Upper lobe of left lung (tissue), 6 donors: Measurements from ENCODE around the gene KCTD21. TPM values are rescaled to one million over a fixed set of nuclear protein-coding genes. Genes with fewer than 3 reads are reported as not detected.

Experiments
- ATAC-seq, 2 donors: fragments of 200-7000 bp; cut with Tn5 transposase; one replicate each; pipeline ENCODE4 v1.9.1; 2022; ENCODE audit warnings: mild to moderate bottlenecking in 2 of 2, moderate library complexity in 2 of 2; ENCODE audit not compliant: low FRiP score in 2 of 2
- DNase-seq, 2 donors: peaks; one replicate each; pipeline ENCODE4 v3.0.0-alpha.2; 2019 to 2020
- H3K27ac ChIP-seq, 4 donors: fragments of 200-600 bp; sonication (generic); one replicate each; pipeline ENCODE4 v1.5.1; 2016 to 2019
- H3K27me3 ChIP-seq, 4 donors: fragments of 200-600 bp; sonication (generic); one replicate each; pipeline ENCODE4 v1.5.1; 2017 to 2019
- H3K36me3 ChIP-seq, 4 donors: fragments of 200-600 bp; sonication (generic); one replicate each; pipeline ENCODE4 v1.5.1; 2016 to 2019
- H3K4me1 ChIP-seq, 4 donors: fragments of 200-600 bp; sonication (generic); one replicate each; pipeline ENCODE4 v1.5.1; 2018 to 2019
- H3K4me3 ChIP-seq, 4 donors: fragments of 200-600 bp; sonication (generic); one replicate each; pipeline ENCODE4 v1.5.1; 2017 to 2019; ENCODE audit warnings: mild to moderate bottlenecking in 2 of 4, moderate library complexity in 1 of 4
- H3K9me3 ChIP-seq, 4 donors: fragments of 200-600 bp; sonication (generic); one replicate each; pipeline ENCODE4 v1.5.1; 2018 to 2019
- CTCF ChIP-seq, 6 experiments: fragments of 450-650 bp in 4 of 6; fragments of 200-600 bp in 2 of 6; sonication (generic) in 2 of 6; IDR thresholded peaks; one replicate each; pipeline ENCODE4 v1.5.1; 2016 to 2019; ENCODE audit warnings: antibody characterized with exemption in 6 of 6
- EP300 ChIP-seq, 4 donors: sonication (generic); formaldehyde crosslinking; IDR thresholded peaks; one replicate each; pipeline ENCODE4 v1.5.1; 2017; ENCODE audit warnings: antibody characterized with exemption in 4 of 4, control low read depth in 2 of 4
- POLR2A ChIP-seq, 4 donors: fragments of 450-650 bp; IDR thresholded peaks; one replicate each; pipeline ENCODE4 v1.5.1; 2016 to 2017; ENCODE audit warnings: antibody characterized with exemption in 4 of 4, mild to moderate bottlenecking in 2 of 4
- POLR2AphosphoS5 ChIP-seq, 2 donors: sonication (generic); formaldehyde crosslinking; IDR thresholded peaks; one replicate each; pipeline ENCODE4 v1.5.1; 2017; ENCODE audit warnings: antibody characterized with exemption in 2 of 2
- WGBS, 2 donors: methylation state at CpG; one replicate each; pipeline ENCODE4 v1.1.5; 2017 to 2018; 5-methylcytosine and 5-hydroxymethylcytosine counted together
- total RNA-seq, 6 donors: library from RNA; depleted of rRNA in 4 of 6; stranded (reverse); fragments of >200 nt in 4 of 6; gene quantifications; one replicate each; pipeline versions ENCODE4 v1.1.0 to v1.2.1, GENCODE V29; 2016 to 2021
- donor health status: DM: no; HTN: no; CAD: no; lungs with moderate emphysema.
- donor health status: DM: no; HTN: yes; CAD: no; lungs with severe emphysema.

The KCTD21 gene
- total RNA-seq, 6 donors from 2014 or later = 8.4 to 18.9 (median 10.7) TPM

- DNase-seq = peak; percentile 30 to 46
- 31 to 55% methylated on average over 10 of the region's 17 CpGs for WGBS, 2 donors
- peaks cover 0 to 15% (median 10%) of the 10 kb centered on the region in 4 donors for H3K36me3 ChIP-seq
- H3K9me3 ChIP-seq = no peaks in the 10 kb centered on the region
- H3K4me3 ChIP-seq = no peak overlapping the region
- H3K27ac ChIP-seq = peak overlapping the region; percentile 75 to 85 (median 80)
- no peak for TF ChIP-seq POLR2A (IDR thresholded peaks at IDR 0.05)
- peak; percentile 15 to 60 for TF ChIP-seq POLR2AphosphoS5 (IDR thresholded peaks at IDR 0.05)
- TF ChIP-seq EP300 (IDR thresholded peaks at IDR 0.05) = peak in 1 of 4 donors; percentile 17
- H3K4me1 ChIP-seq = peaks cover 6 to 13% (median 11%) of the 10 kb centered on the region in 4 donors
- H3K27me3 ChIP-seq = no peaks in the 10 kb centered on the region
- ATAC-seq = peak; percentile 83 to 95
Observed at GRCh38 chr11:78168539-78169477, 19.6 kb downstream of the KCTD21 start.

- Histone ChIP-seq H3K36me3 (no peaks in the 10 kb centered on the region), H3K4me3 (no peak overlapping the region), H3K4me1 (peaks cover 6 to 13% (median 11%) of the 10 kb centered on the region in 4 donors), H3K27ac (no peak overlapping the region), H3K27me3 (no peaks in the 10 kb centered on the region), H3K9me3 (no peaks in the 10 kb centered on the region)
- 91 to 95% methylated on average over 5 to 6 of the region's 6 CpGs for WGBS, 2 donors
- ATAC-seq (no peak), DNase-seq (no peak)
- TF ChIP-seq POLR2A (IDR thresholded peaks at IDR 0.05) = no peak
- TF ChIP-seq CTCF (IDR thresholded peaks at IDR 0.05) = no peak
- no peak for TF ChIP-seq POLR2AphosphoS5 (IDR thresholded peaks at IDR 0.05)
- no peak for TF ChIP-seq EP300 (IDR thresholded peaks at IDR 0.05)
Observed at GRCh38 chr11:78166855-78167469, 21.5 kb downstream of the KCTD21 start.

- 80 to 97% methylated on average over 1 to 2 of the region's 2 CpGs for WGBS, 2 donors
Observed at GRCh38 chr11:78164471-78164870, 24.0 kb downstream of the KCTD21 start.

GRCh38 chr11:78163828-78164227 is 24.6 kb downstream of the KCTD21 start:
- Histone ChIP-seq H3K4me3 (no peak overlapping the region), H3K9me3 (no peaks in the 10 kb centered on the region), H3K27me3 (no peaks in the 10 kb centered on the region), H3K36me3 (no peaks in the 10 kb centered on the region), H3K27ac (no peak overlapping the region), H3K4me1 (peaks cover 6 to 9% (median 8%) of the 10 kb centered on the region in 4 donors)
- ATAC-seq = no peak
- TF ChIP-seq POLR2A (IDR thresholded peaks at IDR 0.05) (no peak), POLR2AphosphoS5 (IDR thresholded peaks at IDR 0.05) (no peak), CTCF (IDR thresholded peaks at IDR 0.05) (no peak), EP300 (IDR thresholded peaks at IDR 0.05) (no peak)
- WGBS, 2 donors = 54 to 85% methylated on average over 2 of the region's 2 CpGs
- no peak for DNase-seq

More at GRCh38 chr11:78164471-78164870, 24.0 kb downstream of the KCTD21 start:
- Histone ChIP-seq H3K36me3 (no peaks in the 10 kb centered on the region), H3K9me3 (no peaks in the 10 kb centered on the region), H3K27ac (no peak overlapping the region), H3K4me1 (peaks cover 6 to 13% (median 11%) of the 10 kb centered on the region in 4 donors), H3K27me3 (no peaks in the 10 kb centered on the region), H3K4me3 (no peak overlapping the region)
- ATAC-seq (no peak), DNase-seq (no peak)
- TF ChIP-seq POLR2AphosphoS5 (IDR thresholded peaks at IDR 0.05) = no peak
- no peak for TF ChIP-seq CTCF (IDR thresholded peaks at IDR 0.05)
- TF ChIP-seq EP300 (IDR thresholded peaks at IDR 0.05) = no peak
- no peak for TF ChIP-seq POLR2A (IDR thresholded peaks at IDR 0.05)

GRCh38 chr11:78161962-78162371 is 26.5 kb downstream of the KCTD21 start:
- TF ChIP-seq POLR2A (IDR thresholded peaks at IDR 0.05) = no peak
- TF ChIP-seq EP300 (IDR thresholded peaks at IDR 0.05) = no peak
- no peak for TF ChIP-seq CTCF (IDR thresholded peaks at IDR 0.05)
- TF ChIP-seq POLR2AphosphoS5 (IDR thresholded peaks at IDR 0.05) = no peak
- DNase-seq = peak in 1 of 2 donors; percentile 40
- Histone ChIP-seq H3K4me3 (no peak overlapping the region), H3K27ac (peak overlapping the region in 2 of 4 donors; percentile 16 to 35), H3K9me3 (no peaks in the 10 kb centered on the region), H3K36me3 (no peaks in the 10 kb centered on the region), H3K4me1 (no peaks in the 10 kb centered on the region), H3K27me3 (no peaks in the 10 kb centered on the region)
- peak in 1 of 2 donors; percentile 31 for ATAC-seq
- WGBS, 2 donors = 32 to 42% methylated on average over 5 of the region's 5 CpGs
